Measurements from ENCODE around the gene EMX2. TPM values are rescaled to one million over a fixed set of nuclear protein-coding genes. Genes with fewer than 3 reads are reported as not detected.

EMX2 gene
- total RNA-seq, 1 donor from 2014 or later, result 0.25 TPM

- DNase-seq, result no peak
- Histone ChIP-seq H3K27ac (replicated peaks) (no peak overlapping the region), H3K4me3 (no peak overlapping the region), H3K27me3 (ENCODE audit: low read depth) (peaks cover 67% of the 10 kb centered on the region), H3K4me1 (no peaks in the 10 kb centered on the region), H3K36me3 (no peaks in the 10 kb centered on the region), H3K9me3 (replicated peaks) (peaks cover 6% of the 10 kb centered on the region)
- intact Hi-C loops (cut with micrococcal nuclease), result no loop called here
- TF ChIP-seq CTCF (IDR thresholded peaks at IDR 0.05; ENCODE audit: borderline replicate concordance), result no peak
Measured at GRCh38 chr10:117591043-117591442, 48.5 kb downstream of the EMX2 start.

- Histone ChIP-seq H3K27ac (replicated peaks) (no peak overlapping the region), H3K9me3 (replicated peaks) (peaks cover 6% of the 10 kb centered on the region), H3K36me3 (no peaks in the 10 kb centered on the region), H3K27me3 (ENCODE audit: low read depth) (peaks cover 56% of the 10 kb centered on the region), H3K4me3 (no peak overlapping the region), H3K4me1 (no peaks in the 10 kb centered on the region)
- no peak for TF ChIP-seq CTCF (IDR thresholded peaks at IDR 0.05; ENCODE audit: borderline replicate concordance)
- intact Hi-C loops (cut with micrococcal nuclease), result no loop called here
- DNase-seq, result no peak
Measured at GRCh38 chr10:117594722-117595121, 52.2 kb downstream of the EMX2 start.

- TF ChIP-seq CTCF (IDR thresholded peaks at IDR 0.05; ENCODE audit: borderline replicate concordance), result no peak
- intact Hi-C loops (cut with micrococcal nuclease), result no loop called here
- Histone ChIP-seq H3K36me3 (no peaks in the 10 kb centered on the region), H3K27me3 (ENCODE audit: low read depth) (peaks cover 60% of the 10 kb centered on the region), H3K27ac (replicated peaks) (no peak overlapping the region), H3K4me3 (no peak overlapping the region), H3K9me3 (replicated peaks) (peaks cover 6% of the 10 kb centered on the region), H3K4me1 (no peaks in the 10 kb centered on the region)
- no peak for DNase-seq
Measured at GRCh38 chr10:117596706-117597105, 54.2 kb downstream of the EMX2 start.

GRCh38 chr10:117597216-117597615, 54.7 kb downstream of the EMX2 start:
- no peaks in the 10 kb centered on the region for H3K4me1 ChIP-seq
- no peak overlapping the region for H3K4me3 ChIP-seq
- H3K27ac ChIP-seq (replicated peaks), result no peak overlapping the region
- H3K27me3 ChIP-seq (ENCODE audit: low read depth), result peaks cover 60% of the 10 kb centered on the region
- no peak for DNase-seq
- intact Hi-C loops (cut with micrococcal nuclease), result no loop called here
- no peaks in the 10 kb centered on the region for H3K36me3 ChIP-seq
- TF ChIP-seq CTCF (IDR thresholded peaks at IDR 0.05; ENCODE audit: borderline replicate concordance), result no peak
- H3K9me3 ChIP-seq (replicated peaks), result peaks cover 6% of the 10 kb centered on the region

Other genes starting within 250 kb of the EMX2 start
- gene PDZD8, start 167.3 kb upstream of the EMX2 start, total RNA-seq, result 23.9 TPM

Data from left ventricle myocardium inferior (tissue), 1 donor.